IMR-90 (cell line): ENCODE measurements around the gene GOLGA6C. TPM values are rescaled to one million over a fixed set of nuclear protein-coding genes. Genes with fewer than 3 reads are reported as not detected.

Experiments used
- ATAC-seq: fragments of 200-7000 bp; cut with Tn5 transposase; 2 replicates; pipeline ENCODE4 v1.9.1; 2020; ENCODE audit warnings: low read depth, mild to moderate bottlenecking, moderate library complexity
- BruUV-seq: library from RNA; stranded (reverse); fragments of 400-500 nt; replicated peaks from 2 replicates; lab custom pipeline; 2021; lab: Mats Ljungman, UMichigan
- CTCF ChIA-PET: fragments of 300-600 bp; formaldehyde crosslinking; extraction: SDS; loops from one replicate; lab custom pipeline; 2021; ENCODE audit warnings: antibody characterized with exemption; lab: Yijun Ruan, JAX
- POLR2A ChIA-PET: fragments of 300-600 bp; sonication (Branson Sonifier 250); formaldehyde crosslinking; loops from one replicate; lab custom pipeline; 2022; ENCODE audit warnings: antibody characterized with exemption; ENCODE audit not compliant: unreplicated experiment; lab: Charles Lee
- DNase-seq: peaks from one replicate; pipeline ENCODE4 v3.0.0; 2013
- H2AFZ ChIP-seq: replicated peaks from 2 replicates; pipeline ENCODE3; 2013; ENCODE audit warnings: low read length, mild to moderate bottlenecking; ENCODE audit not compliant: poor library complexity
- H2AK5ac ChIP-seq: 2 replicates; pipeline ENCODE4 v1.6.1; 2013; ENCODE audit warnings: low read depth, low read length, inconsistent platforms
- H2AK9ac ChIP-seq: replicated peaks from 2 replicates; pipeline ENCODE3; 2013; ENCODE audit warnings: mild to moderate bottlenecking, low read depth, low read length, moderate library complexity; ENCODE audit not compliant: poor library complexity
- H2BK120ac ChIP-seq: 2 replicates; pipeline ENCODE4 v1.6.1; 2013; ENCODE audit warnings: low read depth, low read length, inconsistent platforms
- H2BK15ac ChIP-seq: 3 replicates; pipeline ENCODE4 v1.6.1; 2013; ENCODE audit warnings: low read depth, low read length, inconsistent platforms
- H2BK20ac ChIP-seq: 2 replicates; pipeline ENCODE4 v1.6.1; 2013; ENCODE audit warnings: low read depth, mild to moderate bottlenecking, inconsistent platforms, low read length, moderate library complexity
- H2BK5ac ChIP-seq: 2 replicates; pipeline ENCODE4 v1.6.1; 2013; ENCODE audit warnings: mild to moderate bottlenecking, low read depth, low read length, inconsistent platforms; ENCODE audit not compliant: poor library complexity, severe bottlenecking
- H3K14ac ChIP-seq: replicated peaks from 2 replicates; pipeline ENCODE4 v1.6.1; 2013; ENCODE audit warnings: low read depth, low read length, inconsistent platforms
- H3K18ac ChIP-seq: 2 replicates; pipeline ENCODE4 v1.6.1; 2013; ENCODE audit warnings: low read depth, low read length, control low read depth
- H3K23ac ChIP-seq: 2 replicates; pipeline ENCODE4 v1.6.1; 2013; ENCODE audit warnings: low read depth, low read length, inconsistent platforms
- H3K27ac ChIP-seq: 2 replicates; pipeline ENCODE4 v1.5.1; 2013; ENCODE audit warnings: mild to moderate bottlenecking, control low read depth, low read length; ENCODE audit not compliant: insufficient read depth
- H3K27me3 ChIP-seq: 2 replicates; pipeline ENCODE4 v1.6.1; 2013; ENCODE audit warnings: low read length; ENCODE audit not compliant: control insufficient read depth, insufficient read depth
- H3K36me3 ChIP-seq: 2 replicates; pipeline ENCODE4 v1.6.1; 2013; ENCODE audit warnings: low read length, mixed read lengths; ENCODE audit not compliant: control insufficient read depth, insufficient read depth
- H3K4ac ChIP-seq: 2 replicates; pipeline ENCODE4 v1.6.1; 2013; ENCODE audit warnings: low read depth, low read length, inconsistent platforms
- H3K4me1 ChIP-seq: 2 replicates; pipeline ENCODE4 v1.6.1; 2013; ENCODE audit warnings: low read length, mixed read lengths; ENCODE audit not compliant: control insufficient read depth, insufficient read depth
- H3K4me2 ChIP-seq: 2 replicates; pipeline ENCODE4 v1.6.1; 2013; ENCODE audit warnings: low read depth, mild to moderate bottlenecking, control low read depth, low read length, moderate library complexity
- H3K4me3 ChIP-seq: 2 replicates; pipeline ENCODE4 v1.5.1; 2013; ENCODE audit warnings: low read depth, mild to moderate bottlenecking, control low read depth, low read length, moderate library complexity; ENCODE audit not compliant: insufficient read depth
- H3K56ac ChIP-seq: 2 replicates; pipeline ENCODE4 v1.6.1; 2013; ENCODE audit warnings: low read length, inconsistent platforms; ENCODE audit not compliant: insufficient read depth; ENCODE audit errors: extremely low read depth
- H3K79me1 ChIP-seq, 2 experiments: 2 replicates each; pipeline ENCODE4 v1.6.1; 2013; ENCODE audit warnings: low read length in 2 of 2, inconsistent platforms in 1 of 2, low read depth in 1 of 2
- H3K9ac ChIP-seq: 2 replicates; pipeline ENCODE4 v1.6.1; 2013; ENCODE audit warnings: low read depth, low read length, control low read depth
- H3K9me1 ChIP-seq: 2 replicates; pipeline ENCODE4 v1.6.1; 2013; ENCODE audit warnings: low read length, inconsistent platforms; ENCODE audit not compliant: insufficient read depth
- H3K9me3 ChIP-seq: 2 replicates; pipeline ENCODE4 v1.6.1; 2013; ENCODE audit warnings: low read length; ENCODE audit not compliant: control insufficient read depth, insufficient read depth
- H4K20me1 ChIP-seq: 2 replicates; pipeline ENCODE4 v1.6.1; 2013; ENCODE audit warnings: low read length, inconsistent platforms; ENCODE audit not compliant: insufficient read depth
- H4K5ac ChIP-seq: 2 replicates; pipeline ENCODE4 v1.6.1; 2013; ENCODE audit warnings: mild to moderate bottlenecking, low read depth, low read length, control low read depth
- H4K8ac ChIP-seq, 2 experiments: 2 replicates each; pipeline ENCODE4 v1.6.1; 2013; ENCODE audit warnings: low read depth in 2 of 2, low read length in 2 of 2, control low read depth in 1 of 2, inconsistent platforms in 1 of 2
- H4K91ac ChIP-seq: 2 replicates; pipeline ENCODE4 v1.6.1; 2013; ENCODE audit warnings: low read depth, low read length, inconsistent platforms; ENCODE audit not compliant: insufficient read depth
- BHLHE40 ChIP-seq: fragments of 150-350 bp; IDR thresholded peaks from 2 replicates; pipeline ENCODE4 v1.6.1; 2016; ENCODE audit warnings: mild to moderate bottlenecking, low read depth, low read length
- CTCF ChIP-seq: conservative IDR thresholded peaks from 2 replicates; pipeline ENCODE4 v1.5.1; 2012; ENCODE audit warnings: mild to moderate bottlenecking, low read depth, low read length, improper control_type of control experiment
- MAZ ChIP-seq: IDR thresholded peaks from 2 replicates; pipeline ENCODE4 v1.6.1; 2012; ENCODE audit warnings: low read depth, mild to moderate bottlenecking, low read length, improper control_type of control experiment, moderate library complexity, borderline replicate concordance
- NFE2L2 ChIP-seq: fragments of 150-350 bp; IDR thresholded peaks from 2 replicates; pipeline ENCODE4 v1.6.1; 2016; ENCODE audit warnings: low read depth, mild to moderate bottlenecking, low read length
- POLR2A ChIP-seq: IDR thresholded peaks from 2 replicates; pipeline ENCODE4 v1.6.1; 2012; ENCODE audit warnings: mild to moderate bottlenecking, low read depth, low read length
- RAD21 ChIP-seq: IDR thresholded peaks from 2 replicates; pipeline ENCODE4 v1.6.1; 2012; ENCODE audit warnings: low read length, improper control_type of control experiment
- SMC3 ChIP-seq: fragments of 150-350 bp; IDR thresholded peaks from 2 replicates; pipeline ENCODE4 v1.6.1; 2016; ENCODE audit warnings: low read depth, mild to moderate bottlenecking, antibody characterized with exemption, low read length, moderate library complexity
- WGBS, 2 experiments: methylation state at CpG; one replicate each; pipeline versions ENCODE4 v1.1.5 to v1.1.7; 2013; ENCODE audit warnings: missing lambda C conversion rate in 2 of 2; ENCODE audit not compliant: insufficient read length in 1 of 2; ENCODE audit errors: extremely low coverage in 2 of 2; 5-methylcytosine and 5-hydroxymethylcytosine counted together
- dilution Hi-C: fragments of 300-500 bp; cut with HindIII; formaldehyde crosslinking; loops from one replicate; pipeline ENCODE4 v1.14.3; 2018; ENCODE audit warnings: low sequenced_read_pairs; ENCODE audit not compliant: unreplicated experiment
- in situ Hi-C: fragments of 300-500 bp; cut with MboI; formaldehyde crosslinking; loops from 3 replicates; pipeline ENCODE4 v1.14.3; 2019; ENCODE audit warnings: low sequenced_read_pairs, inconsistent platforms, mixed read lengths
- intact Hi-C: fragments of 100-400 bp; cut with micrococcal nuclease; formaldehyde crosslinking; loops from 2 replicates; pipeline ENCODE4 v1.10.0; 2022
- polyA plus RNA-seq, 3 experiments: library from polyadenylated mRNA; depleted of rRNA; stranded (reverse); fragments of >200 nt; gene quantifications; 2 replicates each; pipeline ENCODE4 v1.2.3, GENCODE V29; 2012; ENCODE audit warnings: low replicate concordance in 1 of 3
- total RNA-seq: library from RNA; depleted of rRNA; stranded (reverse); fragments of >200 nt; gene quantifications from 2 replicates; pipeline ENCODE4 v1.2.3, GENCODE V29; 2012

GOLGA6C gene
- total and polyA plus RNA-seq, 2 of the 4 experiments (the other 2 are of a cell fraction): not detected

DNA sequence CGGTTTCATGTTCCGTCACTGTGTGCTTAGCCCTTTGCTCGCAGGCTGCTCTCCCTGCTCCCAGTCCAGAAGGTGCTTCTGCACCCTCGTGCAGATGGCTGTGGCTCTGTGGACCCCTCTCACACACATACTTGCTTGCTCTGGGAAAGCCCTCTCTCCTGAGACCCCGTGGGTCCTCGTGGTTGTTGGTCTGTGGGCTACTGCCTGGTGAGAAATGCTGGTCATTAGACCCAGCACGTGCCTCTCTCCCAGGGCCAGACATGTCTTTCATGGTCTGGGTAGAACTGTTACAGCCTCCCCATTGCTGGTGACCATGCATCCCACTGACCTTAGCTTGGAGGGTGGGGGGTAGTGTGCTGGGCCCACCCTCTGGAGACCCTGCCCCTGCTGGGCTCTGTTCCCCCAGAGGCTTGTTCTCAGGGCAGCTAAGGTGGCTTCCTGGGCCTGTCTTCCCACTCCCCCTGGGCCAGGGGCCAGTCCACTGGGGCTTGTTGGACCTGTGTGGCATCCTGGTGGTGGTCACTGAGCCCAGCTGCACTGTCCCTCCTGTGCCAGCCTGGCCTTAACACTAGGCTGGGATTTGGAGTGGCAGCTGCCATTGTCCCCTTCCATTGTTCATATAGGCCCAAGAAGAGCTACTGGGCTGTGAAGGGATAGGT lies 45.8 kb upstream of the GOLGA6C start:
- Histone ChIP-seq H3K27ac (no peak overlapping the region), H3K9ac (no peak overlapping the region), H3K4ac (no peak overlapping the region), H3K9me1 (no peaks in the 10 kb centered on the region), H2BK20ac (no peak overlapping the region), H2BK15ac (no peak overlapping the region), H3K14ac (no peak overlapping the region), H3K18ac (no peak overlapping the region), H3K36me3 (peaks cover 57% of the 10 kb centered on the region), H4K20me1 (peaks cover 76% of the 10 kb centered on the region), H4K91ac (no peak overlapping the region), H2AK9ac (no peak overlapping the region), H3K56ac (no peak overlapping the region), H3K27me3 (no peaks in the 10 kb centered on the region), H2AK5ac (no peak overlapping the region), H2BK120ac (no peak overlapping the region), H3K79me1 (peaks cover 17 to 51% of the 10 kb centered on the region in 2 experiments), H3K9me3 (no peaks in the 10 kb centered on the region), H2BK5ac (no peak overlapping the region), H3K4me2 (no peak overlapping the region), H4K8ac (no peak overlapping the region), H3K4me3 (no peak overlapping the region), H3K23ac (no peak overlapping the region), H3K4me1 (no peaks in the 10 kb centered on the region), H4K5ac (no peak overlapping the region), H2AFZ (no peak overlapping the region)
- in situ Hi-C loops: no loop called here
- ChIA-PET POLR2A (no interaction called here), CTCF (no interaction called here)
- DNase-seq (no peak), ATAC-seq (no peak)
- intact Hi-C loops: no loop called here
- dilution Hi-C loops: no loop called here
- TF ChIP-seq POLR2A (no peak), MAZ (no peak), NFE2L2 (no peak), BHLHE40 (no peak), CTCF (no peak), SMC3 (no peak), RAD21 (no peak)
- 100% methylated on average over 2 of the region's 7 CpGs; no CpG with 5 or more reads in 1 of the 2 experiments for WGBS, 2 experiments
- no TSS peak for BruUV-seq
